Measurements from ENCODE around the gene DGCR2. TPM values are rescaled to one million over a fixed set of nuclear protein-coding genes. Genes with fewer than 3 reads are reported as not detected.
"Not testable (repeated sequence)": the region's sequence is repeated elsewhere in the genome, so short reads cannot be mapped to it uniquely, and the experiment has no call there.

DGCR2 gene
- total and polyA plus RNA-seq, 9 donors, result 23.9 to 71.9 (median 59.1) TPM

DNA sequence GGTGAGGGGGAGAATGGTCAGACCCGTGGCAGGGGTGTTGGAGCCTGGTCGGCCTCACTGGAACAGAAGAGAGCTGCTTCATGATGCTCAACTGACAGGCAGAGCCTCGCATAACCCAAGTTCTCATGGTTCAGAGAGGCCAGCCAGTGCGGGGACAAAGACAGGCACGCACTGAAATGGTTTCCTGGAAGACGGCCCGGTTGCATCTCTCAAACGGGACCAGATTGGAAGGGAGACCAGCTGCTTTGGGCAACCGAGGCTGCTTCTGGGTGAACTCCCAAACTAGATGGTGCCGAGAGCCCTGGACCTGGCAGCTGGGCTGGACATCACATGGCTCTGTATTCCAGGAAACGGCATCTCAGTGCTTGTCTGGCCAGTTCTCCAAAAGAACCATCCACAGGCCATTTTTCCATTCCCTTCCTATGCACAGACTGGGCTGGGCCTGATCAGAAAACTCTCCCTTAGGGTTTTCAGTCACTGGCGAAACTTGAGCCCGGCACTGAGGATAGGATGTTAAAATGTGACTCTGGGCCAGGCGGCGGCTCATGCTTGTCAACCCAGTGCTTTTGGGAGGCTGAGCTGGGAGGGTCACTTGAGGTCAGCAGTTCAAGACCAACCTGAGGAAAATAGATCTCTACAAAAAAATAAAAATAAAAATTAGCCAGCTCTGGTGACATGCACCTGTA is 106.0 kb downstream of the DGCR2 start:
- DNase-seq, result no peak
- Histone ChIP-seq H3K27me3 (no peaks in the 10 kb centered on the region), H3K36me3 (no peaks in the 10 kb centered on the region), H3K9me3 (no peaks in the 10 kb centered on the region), H3K4me1 (ENCODE audit: insufficient read depth) (no peaks in the 10 kb centered on the region), H3K27ac (no peak overlapping the region), H3K4me3 (no peak overlapping the region)
- WGBS, 3 donors, result 81 to 85% (median 81%) methylated on average over 15 of the region's 15 CpGs
- intact Hi-C loops (cut with DNase I), result no loop called here
- TF ChIP-seq CTCF (IDR thresholded peaks at IDR 0.05) (no peak), POLR2A (IDR thresholded peaks at IDR 0.05) (no peak), EP300 (IDR thresholded peaks at IDR 0.05) (no peak)

GRCh38 chr22:19014886-19015285 is 107.3 kb downstream of the DGCR2 start:
- Histone ChIP-seq H3K4me1 (ENCODE audit: insufficient read depth) (no peaks in the 10 kb centered on the region), H3K27ac (no peak overlapping the region), H3K36me3 (no peaks in the 10 kb centered on the region), H3K9me3 (no peaks in the 10 kb centered on the region), H3K4me3 (no peak overlapping the region), H3K27me3 (no peaks in the 10 kb centered on the region)
- no peak for DNase-seq
- WGBS, 3 donors, result 75 to 82% (median 82%) methylated on average over 4 of the region's 4 CpGs
- intact Hi-C loops (cut with DNase I), result no loop called here
- TF ChIP-seq CTCF (IDR thresholded peaks at IDR 0.05) (no peak), EP300 (IDR thresholded peaks at IDR 0.05) (no peak), POLR2A (IDR thresholded peaks at IDR 0.05) (no peak)

GRCh38 chr22:19013881-19014598 is 108.2 kb downstream of the DGCR2 start:
- H3K36me3 ChIP-seq; intact Hi-C loops (cut with DNase I); DNase-seq; H3K4me3 ChIP-seq; H3K4me1 ChIP-seq (ENCODE audit: insufficient read depth); H3K9me3 ChIP-seq; H3K27me3 ChIP-seq; H3K27ac ChIP-seq: not testable (repeated sequence)
- WGBS, 3 donors, result 82 to 87% (median 84%) methylated on average over 11 of the region's 11 CpGs

DNA sequence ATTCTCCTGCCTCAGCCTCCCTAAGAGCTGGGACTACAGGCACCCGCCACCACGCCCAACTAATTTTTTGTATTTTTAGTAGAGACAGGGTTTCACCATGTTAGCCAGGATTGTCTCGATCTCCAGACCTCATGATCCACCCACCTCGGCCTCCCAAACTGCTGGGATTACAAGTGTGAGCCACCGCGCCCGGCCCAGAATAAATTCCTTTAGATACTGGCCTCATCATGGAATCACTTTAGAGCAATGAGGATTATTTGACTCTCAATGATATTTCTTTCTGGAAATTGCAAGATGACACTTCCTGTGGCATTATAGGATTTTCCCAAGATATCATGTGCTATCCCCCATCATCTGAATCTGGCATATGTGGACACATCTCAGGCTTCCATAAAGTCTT is 108.8 kb downstream of the DGCR2 start:
- 91 to 96% (median 95%) methylated on average over 7 of the region's 7 CpGs for WGBS, 3 donors
- intact Hi-C loops (cut with DNase I), result not testable (repeated sequence)

DNA sequence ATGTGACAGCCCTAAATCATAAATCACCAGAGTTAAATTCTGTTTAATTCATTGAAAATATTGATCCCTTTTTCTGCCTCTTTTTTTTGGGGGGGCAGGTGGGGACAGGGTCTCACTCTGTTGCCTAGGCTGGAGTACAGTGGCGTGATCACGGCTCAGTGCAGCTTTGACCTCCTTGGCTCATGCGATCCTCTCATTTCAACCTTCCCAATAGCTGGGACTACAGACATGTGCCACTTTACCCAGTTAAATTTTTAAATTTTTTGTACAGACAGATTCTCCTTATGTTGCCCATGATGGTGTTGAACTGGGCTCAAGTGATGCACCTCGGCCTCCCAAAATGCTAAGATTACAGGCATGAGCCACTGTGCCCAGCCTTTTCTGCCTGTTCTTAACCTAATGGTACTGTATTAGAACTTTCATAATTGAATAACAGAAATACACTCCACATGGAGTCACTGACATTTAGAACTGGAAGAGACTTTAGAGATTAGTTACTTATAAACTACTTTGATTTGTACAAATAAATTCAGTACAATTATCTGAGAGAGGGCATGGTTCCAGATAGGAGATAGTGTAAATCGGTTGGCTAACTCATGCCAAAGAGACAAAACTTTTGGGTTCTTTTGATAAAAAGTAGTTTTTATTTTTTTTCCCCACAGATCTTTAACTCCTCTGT is 109.8 kb downstream of the DGCR2 start:
- H3K9me3 ChIP-seq, result no peaks in the 10 kb centered on the region
- TF ChIP-seq EP300 (IDR thresholded peaks at IDR 0.05), result no peak
- TF ChIP-seq CTCF (IDR thresholded peaks at IDR 0.05), result no peak
- no peak for TF ChIP-seq POLR2A (IDR thresholded peaks at IDR 0.05)
- DNase-seq, result no peak
- intact Hi-C loops (cut with DNase I), result no loop called here
- WGBS, 3 donors, result 69 to 73% (median 73%) methylated on average over 5 of the region's 5 CpGs
- H3K36me3 ChIP-seq, result no peaks in the 10 kb centered on the region
- H3K4me3 ChIP-seq, result no peak overlapping the region
- no peaks in the 10 kb centered on the region for H3K4me1 ChIP-seq (ENCODE audit: insufficient read depth)
- H3K27me3 ChIP-seq, result no peaks in the 10 kb centered on the region
- H3K27ac ChIP-seq, result no peak overlapping the region

More for the DNA sequence above, 108.8 kb downstream of the DGCR2 start:
- not testable (repeated sequence) for H3K4me3 ChIP-seq; DNase-seq; H3K27ac ChIP-seq; H3K27me3 ChIP-seq; H3K9me3 ChIP-seq; H3K4me1 ChIP-seq (ENCODE audit: insufficient read depth); H3K36me3 ChIP-seq

- 93 to 96% (median 95%) methylated on average over 9 of the region's 9 CpGs for WGBS, 3 donors
- H3K9me3 ChIP-seq; H3K4me1 ChIP-seq (ENCODE audit: insufficient read depth); H3K4me3 ChIP-seq; H3K36me3 ChIP-seq; H3K27ac ChIP-seq; DNase-seq; H3K27me3 ChIP-seq; intact Hi-C loops (cut with DNase I): not testable (repeated sequence)
Measured at GRCh38 chr22:19011611-19012010, 110.6 kb downstream of the DGCR2 start.
